Fibroblast of peridontal ligament (primary cell): ENCODE results near the gene ZNF618.

Source experiments
- DNase-seq: peaks from one replicate; pipeline ENCODE4 v3.0.0-alpha.2; 2010; ENCODE audit errors: extremely low read depth

The ZNF618 gene

DNA sequence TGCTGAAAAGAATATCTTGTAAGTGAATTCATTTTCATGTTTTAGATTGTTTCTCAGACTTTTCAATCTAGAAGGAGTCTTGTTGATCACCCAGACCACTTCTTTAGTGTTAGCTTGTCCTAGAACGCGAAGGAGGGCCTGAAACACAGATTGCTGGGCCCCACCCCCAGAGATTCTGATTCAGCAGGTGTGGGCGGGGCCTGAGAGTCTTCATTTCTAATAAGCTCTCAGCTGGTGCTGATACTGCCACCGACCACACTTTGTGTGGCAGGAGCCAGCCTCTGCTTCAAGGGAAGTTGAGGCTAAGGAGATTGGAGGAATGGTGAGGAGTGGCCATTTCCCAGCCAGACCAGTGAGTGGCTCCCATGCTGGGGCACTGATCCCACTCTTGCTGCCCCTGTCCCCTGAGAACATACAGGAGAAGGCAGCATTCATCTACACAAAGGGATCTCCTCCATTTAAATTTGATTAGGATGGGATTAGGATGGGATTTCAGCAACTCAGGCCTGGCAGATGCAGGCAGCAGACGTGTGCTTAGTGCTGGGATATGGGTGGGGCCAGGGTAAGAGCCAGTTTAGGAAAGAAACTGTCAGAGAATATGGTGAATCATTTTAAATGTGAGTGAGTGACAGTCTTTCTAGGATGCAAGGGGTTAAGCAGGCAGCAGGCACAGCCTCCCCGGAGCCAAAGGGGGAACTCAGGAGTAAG, 35.9 kb downstream of the ZNF618 start:
- no peak for DNase-seq

DNA sequence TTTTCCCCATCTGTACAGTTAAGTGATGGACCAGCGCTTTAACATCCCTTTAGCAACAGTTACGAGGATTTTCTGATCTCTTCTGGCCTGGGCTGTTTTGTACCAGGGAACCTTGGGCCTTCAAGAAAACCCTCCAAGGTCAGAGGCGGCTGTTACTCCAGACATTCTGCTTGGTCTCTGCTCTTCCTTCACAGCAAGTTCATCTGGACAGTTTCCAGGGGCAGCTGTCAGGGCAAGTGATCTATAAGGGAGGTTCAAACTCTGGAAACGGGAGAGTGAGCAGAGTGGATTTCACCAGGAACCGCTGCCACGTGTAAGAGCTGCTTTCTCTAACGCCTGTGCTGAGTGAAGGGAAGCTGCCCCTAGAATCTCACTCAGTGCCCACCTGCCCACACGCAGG, 36.7 kb downstream of the ZNF618 start:
- no peak for DNase-seq

GRCh38 chr9:113913426-113914195, 37.5 kb downstream of the ZNF618 start:
- DNase-seq, result peak; percentile 82

DNA sequence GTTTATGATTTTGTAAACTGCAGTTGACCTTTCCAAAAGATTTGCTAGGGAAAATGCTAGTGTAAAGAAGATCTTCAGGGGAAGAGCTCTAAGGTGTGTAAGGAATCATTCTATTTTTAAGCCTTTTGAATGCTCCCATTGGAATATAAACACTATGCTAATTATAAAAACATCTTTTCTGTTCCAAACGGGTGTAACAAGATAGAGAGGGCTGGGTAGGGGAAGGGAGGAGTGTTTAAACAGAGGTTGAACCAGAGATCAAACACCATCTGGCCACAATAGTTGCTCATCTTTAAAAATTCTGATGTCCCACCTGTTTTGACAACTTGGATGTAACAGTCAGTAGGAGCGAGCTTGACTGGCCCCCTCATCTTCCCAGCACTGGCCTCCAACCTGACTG, 38.4 kb downstream of the ZNF618 start:
- no peak for DNase-seq

DNA sequence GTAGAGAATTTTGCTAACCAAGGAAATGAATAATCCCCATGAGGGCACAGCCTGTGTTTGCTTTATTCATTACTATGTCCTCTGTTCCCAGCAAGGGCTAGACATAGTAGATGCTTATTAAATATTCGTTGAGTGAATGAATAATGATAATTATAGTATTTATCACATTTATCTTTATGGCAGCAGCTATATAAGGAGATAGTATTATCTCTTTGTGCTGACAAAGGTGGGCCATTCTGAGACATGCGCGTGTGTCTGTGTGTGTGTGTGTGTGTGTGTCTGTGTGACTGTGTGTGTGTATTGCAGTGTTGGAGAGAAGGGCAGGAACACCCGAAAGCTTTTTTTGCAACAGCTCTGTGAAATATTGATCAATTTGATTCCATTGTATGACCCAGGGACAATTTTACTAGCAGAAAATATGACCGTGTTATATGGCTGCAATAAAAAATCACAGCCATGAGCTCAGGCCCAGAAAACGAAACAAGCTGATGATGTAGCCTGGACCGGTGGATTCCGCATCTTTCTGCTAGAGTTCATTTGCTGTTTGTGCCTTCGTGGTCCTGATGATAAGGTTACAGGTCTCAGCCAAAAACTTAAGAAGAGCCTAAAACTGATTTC, 39.8 kb downstream of the ZNF618 start:
- no peak for DNase-seq

DNA sequence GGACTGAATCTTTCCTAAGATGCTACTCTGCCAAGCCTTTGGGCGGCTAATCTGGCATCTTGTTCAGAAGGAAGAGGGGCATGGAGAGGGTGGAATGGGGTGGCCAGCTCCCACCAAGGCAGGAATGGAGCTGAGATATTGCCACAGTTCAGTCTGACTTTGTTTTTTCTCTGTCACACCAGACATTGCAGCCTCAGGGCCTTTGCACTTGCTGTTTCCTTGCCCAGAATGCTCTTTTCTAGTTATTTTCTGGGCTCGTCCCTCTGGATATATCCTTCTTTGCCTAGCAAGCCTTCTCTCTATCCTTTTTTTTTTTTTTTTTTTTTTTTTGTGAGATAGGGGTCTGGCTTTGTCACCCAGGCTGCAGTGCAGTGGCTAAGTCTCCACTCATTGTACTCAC, 40.8 kb downstream of the ZNF618 start:
- no peak for DNase-seq

DNA sequence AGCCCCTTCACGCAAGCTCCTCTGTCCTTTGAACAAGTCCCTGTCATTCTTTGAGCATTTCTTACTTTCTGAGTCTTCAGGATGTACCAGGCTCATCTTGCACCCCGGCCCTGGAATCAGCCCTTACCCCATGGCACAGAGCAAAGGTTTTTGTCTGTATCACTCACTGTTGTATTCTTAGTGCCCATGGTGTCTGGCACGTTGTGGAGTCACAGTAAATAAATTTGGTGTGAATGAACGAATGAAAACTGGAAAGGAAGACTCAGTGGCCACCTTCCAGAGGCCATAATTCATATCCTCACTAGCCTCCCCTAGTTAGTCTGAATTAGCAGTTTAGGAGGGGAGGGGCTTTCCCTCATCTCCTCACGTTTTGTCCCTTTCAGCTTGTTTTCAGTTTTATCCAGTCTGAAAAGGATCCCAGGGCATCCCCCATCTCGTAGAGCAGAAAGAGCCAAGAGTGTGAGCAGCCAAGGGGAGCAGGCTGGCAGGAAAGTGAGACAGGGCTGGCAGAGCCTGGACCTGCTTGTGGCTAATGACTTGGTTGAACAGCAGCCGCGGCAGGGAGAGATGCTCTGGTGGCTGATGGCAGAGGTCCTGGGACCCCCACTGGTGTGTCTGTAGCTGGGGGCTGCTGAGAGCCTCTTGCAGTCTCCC, 42.7 kb downstream of the ZNF618 start:
- DNase-seq, result no peak

DNA sequence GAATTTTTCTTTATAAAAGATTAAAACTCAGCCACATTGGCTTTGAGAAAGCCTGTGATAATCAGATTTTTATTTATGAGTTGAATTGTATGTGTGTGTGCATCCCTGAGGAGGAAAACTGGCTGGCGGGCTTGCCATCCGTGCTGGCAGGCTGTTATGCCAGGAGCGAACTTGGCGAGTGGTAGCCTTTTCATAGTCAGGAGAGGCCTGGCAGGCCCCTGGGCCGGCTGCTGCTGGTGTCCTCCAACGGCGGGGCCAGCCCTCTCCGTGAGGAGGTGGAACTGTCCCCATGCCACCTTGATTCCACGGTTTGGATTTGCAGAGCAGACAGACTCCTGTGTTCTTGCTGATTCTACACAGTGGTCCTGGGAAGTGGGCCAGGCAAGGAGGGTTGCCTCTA, 43.3 kb downstream of the ZNF618 start:
- no peak for DNase-seq

DNA sequence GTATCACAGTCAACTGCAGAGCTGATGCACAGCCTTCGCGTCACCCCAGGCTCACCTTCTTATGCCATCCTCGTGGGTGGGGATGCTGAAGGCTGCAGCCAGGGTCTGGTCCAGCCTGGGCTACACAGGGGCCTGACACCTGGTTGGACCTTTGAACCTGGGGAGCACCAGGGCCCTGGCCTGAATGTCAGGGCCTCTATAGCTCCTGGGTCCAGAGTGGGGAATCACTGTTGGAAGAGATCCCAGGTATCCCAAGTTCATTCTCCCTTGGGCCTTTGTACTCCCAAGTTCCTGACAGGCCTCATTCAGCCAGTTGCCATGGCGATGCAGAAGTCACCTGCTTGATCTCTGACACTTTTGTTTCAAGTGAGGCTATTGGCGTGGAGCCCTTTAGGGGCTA, 43.8 kb downstream of the ZNF618 start:
- DNase-seq, result no peak

DNA sequence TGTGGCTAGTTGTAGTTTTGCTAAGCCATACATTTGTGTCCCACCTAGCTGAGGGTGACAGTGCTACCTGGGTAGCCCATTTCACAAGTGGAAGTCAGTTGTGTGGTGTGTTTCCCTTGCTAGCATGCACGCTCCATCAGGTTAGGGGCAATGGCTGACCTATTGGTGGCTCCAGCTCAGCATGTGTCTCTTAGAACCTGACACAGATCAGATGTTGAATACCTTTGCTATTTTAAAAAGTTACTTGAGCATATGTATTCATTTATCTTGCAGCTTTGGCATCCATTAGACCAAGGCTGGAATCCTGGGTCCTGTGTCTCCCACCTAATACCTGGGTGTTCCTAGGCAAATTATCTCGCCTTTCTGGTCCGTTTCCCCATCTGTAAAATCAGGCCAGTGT, 44.8 kb downstream of the ZNF618 start:
- no peak for DNase-seq

- no peak for DNase-seq
Observed at GRCh38 chr9:113921396-113921925, 45.4 kb downstream of the ZNF618 start.

DNA sequence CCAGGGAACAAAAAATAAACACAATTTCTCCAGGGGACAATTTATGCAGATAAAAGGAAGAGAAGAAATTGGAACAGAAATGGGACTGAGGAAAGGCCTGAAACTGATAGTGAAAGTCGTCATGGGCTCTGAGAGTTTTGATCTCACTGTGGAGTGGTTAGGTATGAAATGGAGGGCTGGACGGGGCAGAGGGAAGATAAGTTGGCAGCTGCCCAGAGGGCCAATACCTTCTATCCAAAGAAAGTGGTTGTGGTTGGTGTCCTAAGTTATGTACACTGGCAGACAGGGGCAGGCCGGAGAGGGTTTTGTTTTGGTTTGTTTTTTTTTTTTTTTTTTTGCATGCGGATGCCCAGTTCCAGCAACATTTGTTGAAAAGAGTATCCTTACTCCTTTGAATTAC, 46.1 kb downstream of the ZNF618 start:
- DNase-seq, result no peak

GRCh38 chr9:113926211-113926610, 50.1 kb downstream of the ZNF618 start:
- no peak for DNase-seq

GRCh38 chr9:113927277-113927676, 51.2 kb downstream of the ZNF618 start:
- no peak for DNase-seq

DNA sequence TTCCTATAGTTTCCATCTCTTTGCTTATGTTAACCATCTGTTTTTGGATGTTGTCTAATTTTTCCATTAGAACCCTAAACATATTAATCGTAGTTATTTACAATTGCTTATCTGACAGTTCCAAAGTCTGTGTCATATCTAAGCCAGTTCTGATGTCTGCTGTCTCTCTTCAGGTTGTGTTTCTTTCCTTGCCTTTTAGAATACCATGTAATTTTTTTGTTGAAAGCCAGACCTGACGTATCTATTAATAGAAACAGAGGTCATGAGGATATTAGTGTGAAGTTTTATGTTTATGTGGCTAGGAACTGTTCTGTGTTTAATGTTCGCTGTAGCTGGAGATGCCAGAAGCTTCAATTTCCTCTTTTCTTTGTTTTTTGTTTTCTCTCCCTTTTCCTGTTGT, 52.2 kb downstream of the ZNF618 start:
- DNase-seq, result no peak

GRCh38 chr9:113929634-113930389, 53.7 kb downstream of the ZNF618 start:
- peak; percentile 59 for DNase-seq

DNA sequence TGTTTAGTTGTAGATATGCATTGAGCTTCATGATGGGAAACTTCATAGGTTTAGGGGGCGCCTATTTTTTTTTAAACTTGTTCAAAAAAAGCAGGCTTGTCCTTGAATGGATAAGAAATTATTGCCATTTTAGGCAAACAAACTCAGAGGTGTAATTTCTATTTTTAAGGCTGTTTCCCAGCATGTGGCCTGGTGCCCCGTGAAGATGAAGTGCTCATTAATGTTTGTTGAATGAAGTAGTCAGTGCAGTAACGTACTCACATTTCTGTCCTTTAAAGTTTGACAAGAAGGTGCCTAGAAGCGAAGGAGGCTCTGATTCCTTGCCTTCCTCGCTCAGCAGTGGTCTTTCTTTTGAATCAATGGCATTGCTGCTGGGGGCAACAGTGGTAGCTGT, 54.3 kb downstream of the ZNF618 start:
- no peak for DNase-seq

- DNase-seq, result no peak
Observed at GRCh38 chr9:113931140-113931539, 55.0 kb downstream of the ZNF618 start.

GRCh38 chr9:113931777-113932176, 55.7 kb downstream of the ZNF618 start:
- DNase-seq, result no peak

DNA sequence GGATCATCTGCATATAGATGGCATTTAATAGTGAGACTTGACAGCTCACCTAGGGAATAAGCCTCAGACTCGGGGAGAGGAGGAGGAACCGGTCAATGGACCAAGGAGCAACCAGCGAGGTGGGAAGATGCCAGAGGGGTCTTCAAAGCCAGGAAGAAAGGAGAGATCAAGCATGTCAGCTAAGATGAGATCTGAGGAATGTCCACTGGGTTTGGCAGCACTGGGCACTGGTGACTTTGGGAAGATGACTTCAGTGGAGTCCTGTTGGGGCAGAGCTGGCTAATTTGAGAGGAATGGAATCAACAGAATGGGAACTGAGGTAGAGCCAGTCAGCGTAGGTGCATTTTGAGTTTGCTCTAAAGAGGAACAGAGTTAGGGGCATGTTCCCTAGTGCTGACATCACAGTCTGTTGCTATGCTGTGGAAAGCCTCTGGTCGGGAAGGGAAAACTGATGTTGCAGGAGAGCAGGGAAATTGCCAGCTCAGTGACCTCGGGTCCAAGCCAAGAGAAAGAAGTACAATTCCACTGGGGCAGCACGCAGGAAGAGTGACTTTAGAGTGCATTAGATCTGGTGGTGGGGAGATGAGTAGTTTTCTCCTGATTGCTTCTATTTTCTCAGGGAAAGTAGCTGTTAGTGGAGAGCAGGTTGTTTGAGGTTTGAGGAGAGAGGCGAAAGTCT, 56.9 kb downstream of the ZNF618 start:
- peak; percentile 56 for DNase-seq

DNA sequence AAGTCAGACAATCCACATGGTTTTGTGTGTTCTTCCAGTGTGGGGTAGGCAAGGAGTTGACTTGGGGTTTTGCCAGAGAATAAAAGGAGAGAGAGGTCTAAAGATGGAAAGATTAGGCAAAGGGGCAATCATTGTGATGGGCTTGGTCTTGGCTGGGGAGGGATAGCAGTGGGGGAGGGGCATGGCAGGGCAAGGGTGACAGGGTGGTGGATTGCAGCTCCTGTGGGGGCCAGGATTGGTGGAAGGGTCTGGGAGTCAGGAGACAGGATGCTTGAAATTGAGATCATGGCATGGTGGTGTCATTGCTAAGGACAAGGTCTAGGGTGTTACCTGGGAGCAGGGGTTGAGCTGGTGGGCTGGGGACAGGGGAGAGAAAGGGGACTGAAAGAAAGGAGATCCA, 57.6 kb downstream of the ZNF618 start:
- DNase-seq, result no peak
